ENCODE results near the gene SPO11. TPM values are rescaled to one million over a fixed set of nuclear protein-coding genes. Genes with fewer than 3 reads are reported as not detected.

SPO11 gene
- total and polyA plus RNA-seq, 9 of the 15 experiments (the other 6 are each of a cell fraction or from before 2014, with no cell fraction given), result not detected

GRCh38 chr20:57382516-57382915 is 52.9 kb downstream of the SPO11 start:
- ChIA-PET CTCF (ENCODE audit: low intra/inter-chr PET ratio) (interaction anchor here (0.6 to 4.3 kb wide), 6 partner anchors 108 to 211 kb away, joined by 3 to 77 read pairs (median 4); no protein-coding TSS in a partner anchor), POLR2A (no interaction called here)
- intact Hi-C loops (cut with micrococcal nuclease) (loop anchor here (1.0 to 5.0 kb wide), 2 partner anchors 40 to 212 kb away; no protein-coding TSS in a partner anchor), in situ Hi-C loops (cut with MboI) (loop anchor here (25.0 kb wide), 1 partner anchor 830 kb away; no protein-coding TSS in a partner anchor)
- no peak overlapping the region for H3K9ac ChIP-seq (ENCODE audit: insufficient read depth in 1 of 2, low read depth in 2 of 2, low read length in 2 of 2)
- no TSS peak for BruUV-seq (replicated peaks)
- H3K9me3 ChIP-seq (replicated peaks; ENCODE audit: control insufficient read depth, insufficient read depth, low read depth, low read length), result no peaks in the 10 kb centered on the region
- H3K4me1 ChIP-seq (replicated peaks in 1 of 2; ENCODE audit: control insufficient read depth in 2 of 2, insufficient read depth in 2 of 2, low read length in 2 of 2), result peaks cover 0 to 13% of the 10 kb centered on the region in 2 experiments; a peak in 3 of 5 replicates
- no peaks in the 10 kb centered on the region for H3K79me2 ChIP-seq (ENCODE audit: control insufficient read depth, insufficient read depth, low read length)
- no peak overlapping the region for H3K4me2 ChIP-seq (ENCODE audit: insufficient read depth, low read length)
- no peaks in the 10 kb centered on the region for H3K9me1 ChIP-seq (ENCODE audit: control insufficient read depth, insufficient read depth, low read length)
- H3K4me3 ChIP-seq, result no peak overlapping the region
- TF ChIP-seq NFIC (IDR thresholded peaks at IDR 0.05) (no peak), RNF2 (IDR thresholded peaks at IDR 0.05) (no peak), FOXJ3 (CRISPR knock-in tag; IDR thresholded peaks at IDR 0.05) (no peak), IRF2 (CRISPR knock-in tag; IDR thresholded peaks at IDR 0.05) (no peak), CBFA2T2 (conservative IDR thresholded peaks at IDR 0.05) (no peak), RBM22 (IDR thresholded peaks at IDR 0.05; ENCODE audit: low read depth, low read length, poor library complexity, severe bottlenecking) (no peak), ZNF121 (CRISPR knock-in tag; conservative IDR thresholded peaks at IDR 0.05) (no peak), ZNF436 (CRISPR knock-in tag; IDR thresholded peaks at IDR 0.05) (no peak), ARNT (IDR thresholded peaks at IDR 0.05) (no peak), KAT8 (IDR thresholded peaks at IDR 0.05; ENCODE audit: low read depth) (no peak), ZNF717 (CRISPR knock-in tag; IDR thresholded peaks at IDR 0.05) (no peak), RBM39 (optimal IDR thresholded peaks at IDR 0.05; ENCODE audit: low read depth, low read length) (no peak), MAX (CRISPR knock-in tag; IDR thresholded peaks at IDR 0.05) (no peak), EP400 (IDR thresholded peaks at IDR 0.05) (no peak), BRD4 (IDR thresholded peaks at IDR 0.05) (no peak), XRCC5 (IDR thresholded peaks at IDR 0.05; ENCODE audit: low read depth, low read length) (no peak), CREM (IDR thresholded peaks at IDR 0.05; ENCODE audit: low read depth) (no peak), MTA3 (IDR thresholded peaks at IDR 0.05; ENCODE audit: borderline replicate concordance) (no peak), NFIX (CRISPR knock-in tag; IDR thresholded peaks at IDR 0.05; ENCODE audit: low read depth) (no peak), CTBP1 (IDR thresholded peaks at IDR 0.05; ENCODE audit: borderline replicate concordance) (no peak)
- no peak overlapping the region for H2AFZ ChIP-seq (ENCODE audit: low read depth, low read length)
- no peaks in the 10 kb centered on the region for H3K27me3 ChIP-seq (ENCODE audit: control insufficient read depth in 2 of 2, insufficient read depth in 2 of 2, low read length in 2 of 2)
- no peak for ATAC-seq
- 69% methylated on average over 5 of the region's 5 CpGs for WGBS (ENCODE audit: insufficient coverage, low coverage, missing lambda C conversion rate)
- peaks cover 25% of the 10 kb centered on the region; the same call in 2 of the 3 replicates for H3K36me3 ChIP-seq (ENCODE audit: control insufficient read depth, insufficient read depth, low read length)
- peaks cover 2% of the 10 kb centered on the region; the same call in 1 of the 2 replicates for H4K20me1 ChIP-seq (replicated peaks; ENCODE audit: control insufficient read depth, insufficient read depth, low read length)
- DNase-seq (ENCODE audit: extremely low read depth in 1 of 4, low spot score in 3 of 4), result no peak
- no peak for FAIRE-seq
- H3K27ac ChIP-seq (ENCODE audit: extremely low read depth, low read depth, low read length), result no peak overlapping the region
